Measurements from ENCODE around the gene KCTD8. TPM values are rescaled to one million over a fixed set of nuclear protein-coding genes. Genes with fewer than 3 reads are reported as not detected.

KCTD8 gene
- total and polyA plus RNA-seq, 2 donors (not counting 3 experiments of a cell fraction or from before 2014, with no cell fraction given), result 0.36 to 0.80 TPM

GRCh38 chr4:44221407-44221806, 227.2 kb downstream of the KCTD8 start:
- Histone ChIP-seq H4K20me1 (replicated peaks; ENCODE audit: control insufficient read depth, extremely low read depth, insufficient read depth, low read length) (no peaks in the 10 kb centered on the region), H3K4me1 (ENCODE audit: control insufficient read depth, extremely low read depth, insufficient read depth, low read length) (no peaks in the 10 kb centered on the region), H3K27me3 (ENCODE audit: control insufficient read depth in 2 of 2, insufficient read depth in 2 of 2, low read length in 2 of 2) (no peaks in the 10 kb centered on the region), H3K79me2 (ENCODE audit: control insufficient read depth, insufficient read depth, low read length) (no peaks in the 10 kb centered on the region), H3K36me3 (ENCODE audit: control insufficient read depth in 2 of 2, extremely low read depth in 1 of 2, insufficient read depth in 2 of 2, low read length in 2 of 2) (no peaks in the 10 kb centered on the region), H3K4me2 (ENCODE audit: insufficient read depth, low read length) (no peak overlapping the region), H3K27ac (ENCODE audit: insufficient read depth, low read depth, low read length) (no peak overlapping the region), H3K9ac (replicated peaks; ENCODE audit: extremely low read depth, insufficient read depth, low read length) (no peak overlapping the region), H2AFZ (ENCODE audit: low read depth, low read length) (no peak overlapping the region), H3K9me1 (replicated peaks; ENCODE audit: control insufficient read depth, extremely low read depth, insufficient read depth, low read length) (no peaks in the 10 kb centered on the region), H3K9me3 (replicated peaks; ENCODE audit: control insufficient read depth, insufficient read depth, low read length) (no peaks in the 10 kb centered on the region), H3K4me3 (replicated peaks in 1 of 3; ENCODE audit: insufficient read depth in 1 of 3, low read depth in 1 of 3, low read length in 3 of 3) (no peak overlapping the region)
- FAIRE-seq (no peak), DNase-seq (ENCODE audit: low read depth, low spot score) (no peak)
- POLR2A ChIA-PET, result no interaction called here
- intact Hi-C loops (cut with micrococcal nuclease) (no loop called here), dilution Hi-C loops (cut with MboI; ENCODE audit: extremely low pct_ligation_motif_present, low sequenced_read_pairs) (no loop called here)
- no TSS peak for BruUV-seq (replicated peaks)
- no peak for TF ChIP-seq POLR2AphosphoS5 (IDR thresholded peaks at IDR 0.05; ENCODE audit: insufficient read depth, low read depth, low read length)
- no peak for TF ChIP-seq MYC (IDR thresholded peaks at IDR 0.05; ENCODE audit: low read depth, low read length)
- TF ChIP-seq EZH2 (IDR thresholded peaks at IDR 0.05; ENCODE audit: borderline replicate concordance, low read depth, low read length, severe bottlenecking), result no peak
- TF ChIP-seq FOS (IDR thresholded peaks at IDR 0.05; ENCODE audit: borderline replicate concordance, insufficient read depth, low read length), result no peak
- TF ChIP-seq MAX (IDR thresholded peaks at IDR 0.05; ENCODE audit: insufficient read depth, insufficient read length), result no peak
- CTCF ChIA-PET, result no interaction called here

GRCh38 chr4:44210750-44211149, 237.9 kb downstream of the KCTD8 start:
- FAIRE-seq, result no peak
- Histone ChIP-seq H3K4me2 (ENCODE audit: insufficient read depth, low read length) (no peak overlapping the region), H3K27me3 (ENCODE audit: control insufficient read depth in 2 of 2, insufficient read depth in 2 of 2, low read length in 2 of 2) (no peaks in the 10 kb centered on the region), H3K9me3 (replicated peaks; ENCODE audit: control insufficient read depth, insufficient read depth, low read length) (no peaks in the 10 kb centered on the region), H3K27ac (ENCODE audit: insufficient read depth, low read depth, low read length) (no peak overlapping the region), H3K9me1 (replicated peaks; ENCODE audit: control insufficient read depth, extremely low read depth, insufficient read depth, low read length) (no peaks in the 10 kb centered on the region), H2AFZ (ENCODE audit: low read depth, low read length) (no peak overlapping the region), H4K20me1 (replicated peaks; ENCODE audit: control insufficient read depth, extremely low read depth, insufficient read depth, low read length) (no peaks in the 10 kb centered on the region), H3K4me1 (ENCODE audit: control insufficient read depth, extremely low read depth, insufficient read depth, low read length) (no peaks in the 10 kb centered on the region), H3K9ac (replicated peaks; ENCODE audit: extremely low read depth, insufficient read depth, low read length) (no peak overlapping the region), H3K4me3 (replicated peaks in 1 of 3; ENCODE audit: insufficient read depth in 1 of 3, low read depth in 1 of 3, low read length in 3 of 3) (no peak overlapping the region), H3K36me3 (ENCODE audit: control insufficient read depth in 2 of 2, extremely low read depth in 1 of 2, insufficient read depth in 2 of 2, low read length in 2 of 2) (no peaks in the 10 kb centered on the region), H3K79me2 (ENCODE audit: control insufficient read depth, insufficient read depth, low read length) (no peaks in the 10 kb centered on the region)
- dilution Hi-C loops (cut with MboI; ENCODE audit: extremely low pct_ligation_motif_present, low sequenced_read_pairs), result no loop called here
- no peak for DNase-seq (ENCODE audit: low read depth, low spot score)
- intact Hi-C loops (cut with micrococcal nuclease), result no loop called here
- CTCF ChIA-PET, result interaction anchor here (1.6 to 1.9 kb wide), 2 partner anchors 9 to 10 kb away, joined by 4 to 6 read pairs; no protein-coding TSS in a partner anchor
- POLR2A ChIA-PET, result no interaction called here
- no TSS peak for BruUV-seq (replicated peaks)
- TF ChIP-seq GATA2 (IDR thresholded peaks at IDR 0.05; ENCODE audit: insufficient read depth, insufficient read length, low read depth, low read length) (no peak), FOS (IDR thresholded peaks at IDR 0.05; ENCODE audit: borderline replicate concordance, insufficient read depth, low read length) (no peak)
